ENCODE data around the gene SPART.

DNA sequence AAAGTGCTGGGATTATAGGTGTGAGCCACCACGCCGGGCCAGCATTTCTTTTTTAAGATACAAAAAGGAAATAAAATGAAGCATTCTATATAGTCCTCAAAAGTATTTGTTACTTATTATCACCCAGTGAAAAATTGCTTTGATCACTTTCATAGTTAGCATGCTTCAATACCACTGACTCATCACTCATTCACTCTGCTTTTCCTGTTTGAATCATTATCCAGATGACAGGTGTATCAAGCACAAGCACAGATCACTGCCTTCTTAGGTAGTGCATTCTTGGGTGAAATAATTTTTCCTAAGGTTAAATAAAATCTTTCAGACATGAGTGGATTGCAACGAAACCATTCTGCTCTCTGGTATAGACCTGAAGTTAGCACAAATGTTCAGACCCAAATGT, 35.8 kb upstream of the SPART start:
- TF ChIP-seq, protein P1, sequence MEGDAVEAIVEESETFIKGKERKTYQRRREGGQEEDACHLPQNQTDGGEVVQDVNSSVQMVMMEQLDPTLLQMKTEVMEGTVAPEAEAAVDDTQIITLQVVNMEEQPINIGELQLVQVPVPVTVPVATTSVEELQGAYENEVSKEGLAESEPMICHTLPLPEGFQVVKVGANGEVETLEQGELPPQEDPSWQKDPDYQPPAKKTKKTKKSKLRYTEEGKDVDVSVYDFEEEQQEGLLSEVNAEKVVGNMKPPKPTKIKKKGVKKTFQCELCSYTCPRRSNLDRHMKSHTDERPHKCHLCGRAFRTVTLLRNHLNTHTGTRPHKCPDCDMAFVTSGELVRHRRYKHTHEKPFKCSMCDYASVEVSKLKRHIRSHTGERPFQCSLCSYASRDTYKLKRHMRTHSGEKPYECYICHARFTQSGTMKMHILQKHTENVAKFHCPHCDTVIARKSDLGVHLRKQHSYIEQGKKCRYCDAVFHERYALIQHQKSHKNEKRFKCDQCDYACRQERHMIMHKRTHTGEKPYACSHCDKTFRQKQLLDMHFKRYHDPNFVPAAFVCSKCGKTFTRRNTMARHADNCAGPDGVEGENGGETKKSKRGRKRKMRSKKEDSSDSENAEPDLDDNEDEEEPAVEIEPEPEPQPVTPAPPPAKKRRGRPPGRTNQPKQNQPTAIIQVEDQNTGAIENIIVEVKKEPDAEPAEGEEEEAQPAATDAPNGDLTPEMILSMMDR (IDR thresholded peaks at IDR 0.05) = no peak
- TF ChIP-seq POLR2A (IDR thresholded peaks at IDR 0.05) = no peak

Data from right lobe of liver (tissue), 4 donors.